OCI-LY7 (cell line): Measurements from ENCODE around the gene WDR90. TPM values are rescaled to one million over a fixed set of nuclear protein-coding genes. Genes with fewer than 3 reads are reported as not detected.

Experiments
- BruUV-seq: library from RNA; stranded (reverse); fragments of 400-500 nt; replicated peaks from 2 replicates; lab custom pipeline; 2021; lab: Mats Ljungman, UMichigan
- CTCF ChIA-PET: fragments of 300-600 bp; sonication (Branson Sonifier 250); formaldehyde crosslinking; loops from one replicate; lab custom pipeline; 2022; ENCODE audit warnings: antibody characterized with exemption; ENCODE audit not compliant: unreplicated experiment; lab: Charles Lee
- POLR2A ChIA-PET: fragments of 300-600 bp; sonication (Branson Sonifier 250); formaldehyde crosslinking; loops from one replicate; lab custom pipeline; 2022; ENCODE audit warnings: antibody characterized with exemption; lab: Charles Lee
- DNase-seq: peaks from one replicate; pipeline ENCODE4 v3.0.0-alpha.2; 2015; ENCODE audit warnings: low spot score
- H2AFZ ChIP-seq: fragments of 200-600 bp; sonication (generic), shearing (Covaris generic); 2 replicates; pipeline ENCODE4 v1.6.1; 2014; ENCODE audit warnings: mild to moderate bottlenecking, antibody characterized with exemption, low read length, moderate library complexity
- H3K27ac ChIP-seq: fragments of 200-600 bp; sonication (generic); 2 replicates; pipeline ENCODE4 v1.5.1; 2014; ENCODE audit warnings: mixed run types, low read depth, mild to moderate bottlenecking, moderate library complexity, low read length, inconsistent platforms; ENCODE audit not compliant: poor library complexity, severe bottlenecking
- H3K36me3 ChIP-seq: fragments of 200-600 bp; sonication (generic); 2 replicates; pipeline ENCODE4 v1.6.1; 2014; ENCODE audit warnings: mild to moderate bottlenecking, antibody characterized with exemption, low read length, moderate library complexity, mixed read lengths; ENCODE audit not compliant: insufficient read depth
- H3K4me1 ChIP-seq: fragments of 200-600 bp; sonication (generic); 2 replicates; pipeline ENCODE4 v1.5.1; 2014; ENCODE audit warnings: mild to moderate bottlenecking, low read length; ENCODE audit not compliant: insufficient read depth, poor library complexity, severe bottlenecking
- H3K4me2 ChIP-seq: fragments of 200-600 bp; sonication (generic); 2 replicates; pipeline ENCODE4 v1.6.1; 2014; ENCODE audit warnings: mild to moderate bottlenecking, low read length
- H3K4me3 ChIP-seq: fragments of 200-600 bp; sonication (generic); 2 replicates; pipeline ENCODE4 v1.5.1; 2014; ENCODE audit warnings: mild to moderate bottlenecking, low read depth, low read length; ENCODE audit not compliant: poor library complexity, severe bottlenecking
- H3K79me2 ChIP-seq: fragments of 200-600 bp; sonication (generic); 2 replicates; pipeline ENCODE4 v1.6.1; 2016; ENCODE audit warnings: low read depth, mild to moderate bottlenecking, low read length, moderate library complexity, mixed read lengths; ENCODE audit not compliant: insufficient read depth
- H3K9me2 ChIP-seq: fragments of 200-600 bp; sonication (generic); 2 replicates; pipeline ENCODE4 v1.6.1; 2016; ENCODE audit warnings: mild to moderate bottlenecking, low read length, mixed read lengths; ENCODE audit not compliant: insufficient read depth
- H3K9me3 ChIP-seq: fragments of 200-600 bp; sonication (generic); 2 replicates; pipeline ENCODE4 v1.6.1; 2014; ENCODE audit warnings: mild to moderate bottlenecking, mixed run types, low read length, mixed read lengths
- H4K20me1 ChIP-seq: fragments of 200-600 bp; sonication (generic); 2 replicates; pipeline ENCODE4 v1.6.1; 2014; ENCODE audit warnings: mild to moderate bottlenecking, antibody characterized with exemption, low read length, moderate library complexity, mixed read lengths; ENCODE audit not compliant: insufficient read depth
- EZH2phosphoT487 ChIP-seq: fragments of 200-600 bp; sonication (generic); IDR thresholded peaks from 2 replicates; pipeline ENCODE4 v1.6.1; 2018; ENCODE audit warnings: low read depth, borderline replicate concordance, mild to moderate bottlenecking, mixed run types, antibody characterized with exemption, low read length, moderate library complexity, mixed read lengths
- intact Hi-C: fragments of 100-400 bp; cut with micrococcal nuclease; formaldehyde crosslinking; loops from one replicate; pipeline ENCODE4 v1.10.0; 2022; ENCODE audit not compliant: unreplicated experiment
- total RNA-seq, 2 experiments: library from RNA; depleted of rRNA in 1 of 2; stranded (reverse); fragments of >200 nt in 1 of 2; shearing (Covaris generic) in 1 of 2; gene quantifications; 2 replicates each; pipeline ENCODE4 v1.2.3, GENCODE V29; 2014 to 2022
- TF ChIP-seq, protein P1 (sequence below): fragments of 200-600 bp; sonication (generic); conservative IDR thresholded peaks from 2 replicates; pipeline ENCODE4 v1.5.1; 2014; ENCODE audit warnings: mild to moderate bottlenecking, antibody characterized with exemption, low read length, moderate library complexity, mixed read lengths

WDR90 gene
- total RNA-seq, 2 experiments from 2014 or later: 110 to 153 TPM

DNA sequence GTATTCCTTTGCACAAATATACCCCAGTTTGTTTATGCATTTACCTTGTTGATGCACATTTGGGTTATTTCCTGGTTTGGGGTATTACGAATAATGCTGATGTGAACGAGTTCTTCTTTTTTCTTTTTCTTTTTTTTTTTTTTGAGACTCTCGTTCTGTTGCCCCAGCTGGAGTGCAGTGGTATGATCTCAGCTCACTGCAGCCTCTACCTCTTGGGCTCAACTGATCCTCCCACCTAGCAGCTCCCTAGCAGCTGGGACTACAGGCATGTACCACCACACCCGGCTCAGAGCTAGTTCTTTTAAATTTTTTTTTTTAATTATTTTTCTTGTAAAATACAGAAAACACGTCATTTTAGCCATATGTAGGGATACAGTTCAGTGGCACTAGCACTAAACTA, 45.2 kb upstream of the WDR90 start:
- 0 out of 2 replicates have a peak, but pooled peaks cover 5% of the 10 kb centered on the region for H3K9me3 ChIP-seq
- H3K36me3 ChIP-seq: peaks cover 13% of the 10 kb centered on the region
- no TSS peak for BruUV-seq
- H3K4me2 ChIP-seq: no peak overlapping the region
- intact Hi-C loops: no loop called here
- no peak overlapping the region for H3K4me3 ChIP-seq
- H3K4me1 ChIP-seq: no peaks in the 10 kb centered on the region
- H4K20me1 ChIP-seq: no peaks in the 10 kb centered on the region
- H3K27ac ChIP-seq: no peak overlapping the region
- ChIA-PET POLR2A (no interaction called here), CTCF (no interaction called here)
- H3K79me2 ChIP-seq: no peaks in the 10 kb centered on the region
- TF ChIP-seq, protein P1, sequence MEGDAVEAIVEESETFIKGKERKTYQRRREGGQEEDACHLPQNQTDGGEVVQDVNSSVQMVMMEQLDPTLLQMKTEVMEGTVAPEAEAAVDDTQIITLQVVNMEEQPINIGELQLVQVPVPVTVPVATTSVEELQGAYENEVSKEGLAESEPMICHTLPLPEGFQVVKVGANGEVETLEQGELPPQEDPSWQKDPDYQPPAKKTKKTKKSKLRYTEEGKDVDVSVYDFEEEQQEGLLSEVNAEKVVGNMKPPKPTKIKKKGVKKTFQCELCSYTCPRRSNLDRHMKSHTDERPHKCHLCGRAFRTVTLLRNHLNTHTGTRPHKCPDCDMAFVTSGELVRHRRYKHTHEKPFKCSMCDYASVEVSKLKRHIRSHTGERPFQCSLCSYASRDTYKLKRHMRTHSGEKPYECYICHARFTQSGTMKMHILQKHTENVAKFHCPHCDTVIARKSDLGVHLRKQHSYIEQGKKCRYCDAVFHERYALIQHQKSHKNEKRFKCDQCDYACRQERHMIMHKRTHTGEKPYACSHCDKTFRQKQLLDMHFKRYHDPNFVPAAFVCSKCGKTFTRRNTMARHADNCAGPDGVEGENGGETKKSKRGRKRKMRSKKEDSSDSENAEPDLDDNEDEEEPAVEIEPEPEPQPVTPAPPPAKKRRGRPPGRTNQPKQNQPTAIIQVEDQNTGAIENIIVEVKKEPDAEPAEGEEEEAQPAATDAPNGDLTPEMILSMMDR: no peak
- no peak for TF ChIP-seq EZH2phosphoT487
- no peak overlapping the region for H2AFZ ChIP-seq
- no peaks in the 10 kb centered on the region for H3K9me2 ChIP-seq
- no peak for DNase-seq

DNA sequence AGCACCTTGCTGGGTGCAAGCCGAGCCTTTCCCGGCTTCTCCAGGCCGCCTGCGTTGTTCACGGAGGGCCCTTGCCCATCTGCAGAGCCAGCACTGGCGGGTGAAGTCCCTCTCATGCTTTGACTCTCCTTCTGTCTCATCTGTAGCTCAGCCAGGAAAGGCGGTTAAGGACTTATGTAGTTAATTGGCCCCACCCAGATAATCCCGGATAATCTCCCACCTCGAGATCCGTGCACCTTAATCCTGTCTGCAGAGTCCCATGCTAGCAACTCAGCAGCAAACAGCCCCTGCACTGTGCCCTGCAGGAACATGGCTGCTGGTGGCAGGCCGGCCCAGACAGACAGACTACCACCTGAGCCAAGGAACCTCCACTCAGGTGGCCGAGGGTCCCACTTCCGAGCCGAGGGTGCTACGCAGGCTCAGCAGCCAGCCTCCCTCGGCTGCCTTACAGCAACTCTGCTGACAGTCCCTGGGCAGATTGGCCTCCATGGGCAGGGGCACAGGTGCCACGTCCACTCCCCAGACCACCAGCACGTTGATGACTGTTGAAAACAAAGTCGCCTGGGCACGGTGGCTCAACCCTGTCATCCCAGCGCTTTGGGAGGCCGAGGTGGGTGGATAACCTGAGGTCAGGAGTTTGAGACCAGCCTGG, 42.4 kb upstream of the WDR90 start:
- Histone ChIP-seq H3K4me2 (no peak overlapping the region), H3K27ac (no peak overlapping the region), H4K20me1 (no peaks in the 10 kb centered on the region), H3K79me2 (no peaks in the 10 kb centered on the region), H3K4me1 (no peaks in the 10 kb centered on the region), H3K36me3 (peaks cover 7% of the 10 kb centered on the region; the same call in 1 of the 2 replicates), H2AFZ (no peak overlapping the region), H3K4me3 (no peak overlapping the region), H3K9me3 (0 out of 2 replicates have a peak, but pooled peaks cover 5% of the 10 kb centered on the region), H3K9me2 (no peaks in the 10 kb centered on the region)
- BruUV-seq: no TSS peak
- ChIA-PET CTCF (no interaction called here), POLR2A (no interaction called here)
- DNase-seq: no peak
- TF ChIP-seq, protein P1: no peak
- no peak for TF ChIP-seq EZH2phosphoT487
- intact Hi-C loops: no loop called here

DNA sequence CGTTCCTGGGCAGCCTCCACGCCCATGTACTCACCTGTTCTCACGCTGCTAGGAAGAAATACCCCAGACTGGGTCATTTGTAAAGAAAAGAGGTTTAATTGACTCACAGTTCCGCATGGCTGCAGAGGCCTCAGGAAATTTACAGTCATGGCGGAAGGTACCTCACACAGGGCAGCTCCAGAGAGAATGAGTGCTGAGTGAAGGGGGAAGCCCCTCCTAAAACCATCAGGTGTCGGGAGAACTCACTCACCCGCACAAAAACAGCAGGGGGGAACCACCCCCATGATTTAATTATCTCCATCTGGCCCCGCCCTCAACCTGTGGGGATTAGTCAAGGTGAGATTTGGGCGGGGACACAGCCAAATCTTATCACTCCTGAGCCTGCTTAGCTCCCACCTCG, 41.1 kb upstream of the WDR90 start:
- peaks cover 7% of the 10 kb centered on the region; the same call in 1 of the 2 replicates for H3K36me3 ChIP-seq
- POLR2A ChIA-PET: no interaction called here
- DNase-seq: no peak
- 0 out of 2 replicates have a peak, but pooled peaks cover 5% of the 10 kb centered on the region for H3K9me3 ChIP-seq
- intact Hi-C loops: no loop called here
- no peaks in the 10 kb centered on the region for H3K79me2 ChIP-seq
- H4K20me1 ChIP-seq: no peaks in the 10 kb centered on the region
- H3K9me2 ChIP-seq: no peaks in the 10 kb centered on the region
- no peak overlapping the region for H3K4me2 ChIP-seq
- no peak for TF ChIP-seq EZH2phosphoT487
- TF ChIP-seq, protein P1: no peak
- H2AFZ ChIP-seq: no peak overlapping the region
- H3K4me1 ChIP-seq: no peaks in the 10 kb centered on the region
- no peak overlapping the region for H3K4me3 ChIP-seq
- no peak overlapping the region for H3K27ac ChIP-seq
- no TSS peak for BruUV-seq
- CTCF ChIA-PET: no interaction called here
